ENCODE measurements around the gene ATXN7L1.
"Not testable (repeated sequence)": the region's sequence is repeated elsewhere in the genome, so short reads cannot be mapped to it uniquely, and the experiment has no call there.

ATXN7L1 gene

GRCh38 chr7:105602325-105603305 is 273.8 kb downstream of the ATXN7L1 start:
- Histone ChIP-seq H3K9ac (ENCODE audit: low read depth, low read length) (no peak overlapping the region), H3K27ac (ENCODE audit: low read length) (no peak overlapping the region), H3K4me3 (ENCODE audit: low read length) (no peak overlapping the region), H3K27me3 (ENCODE audit: insufficient read depth, low read length) (no peaks in the 10 kb centered on the region), H3K36me3 (ENCODE audit: insufficient read depth, low read depth, low read length) (peaks cover 10% of the 10 kb centered on the region; the same call in 1 of the 2 replicates), H3K4me1 (ENCODE audit: insufficient read depth, low read length) (peaks cover 6% of the 10 kb centered on the region; the same call in 1 of the 2 replicates), H3K9me3 (ENCODE audit: insufficient read depth, low read depth, low read length) (no peaks in the 10 kb centered on the region)

- no peaks in the 10 kb centered on the region for H3K9me3 ChIP-seq (ENCODE audit: insufficient read depth, low read depth, low read length)
- H3K4me1 ChIP-seq (ENCODE audit: insufficient read depth, low read length) = peaks cover 12% of the 10 kb centered on the region; the same call in 1 of the 2 replicates
- no peak overlapping the region for H3K27ac ChIP-seq (ENCODE audit: low read length)
- no peaks in the 10 kb centered on the region for H3K27me3 ChIP-seq (ENCODE audit: insufficient read depth, low read length)
- no peaks in the 10 kb centered on the region for H3K36me3 ChIP-seq (ENCODE audit: insufficient read depth, low read depth, low read length)
- H3K9ac ChIP-seq (ENCODE audit: low read depth, low read length) = no peak overlapping the region; the same call in 1 of the 2 replicates
- no peak overlapping the region for H3K4me3 ChIP-seq (ENCODE audit: low read length)
Measured at GRCh38 chr7:105600720-105601550, 275.5 kb downstream of the ATXN7L1 start.

GRCh38 chr7:105599551-105599950 is 276.8 kb downstream of the ATXN7L1 start:
- H3K36me3 ChIP-seq (ENCODE audit: insufficient read depth, low read depth, low read length) = no peaks in the 10 kb centered on the region
- H3K27me3 ChIP-seq (ENCODE audit: insufficient read depth, low read length) = no peaks in the 10 kb centered on the region
- no peak overlapping the region for H3K4me3 ChIP-seq (ENCODE audit: low read length)
- no peak overlapping the region for H3K27ac ChIP-seq (ENCODE audit: low read length)
- H3K9me3 ChIP-seq (ENCODE audit: insufficient read depth, low read depth, low read length) = no peaks in the 10 kb centered on the region
- peaks cover 12% of the 10 kb centered on the region; the same call in 1 of the 2 replicates for H3K4me1 ChIP-seq (ENCODE audit: insufficient read depth, low read length)
- no peak overlapping the region for H3K9ac ChIP-seq (ENCODE audit: low read depth, low read length)

GRCh38 chr7:105599080-105599479 is 277.3 kb downstream of the ATXN7L1 start:
- not testable (repeated sequence) for H3K36me3 ChIP-seq (ENCODE audit: insufficient read depth, low read depth, low read length); H3K9me3 ChIP-seq (ENCODE audit: insufficient read depth, low read depth, low read length); H3K27ac ChIP-seq (ENCODE audit: low read length); H3K27me3 ChIP-seq (ENCODE audit: insufficient read depth, low read length); H3K9ac ChIP-seq (ENCODE audit: low read depth, low read length); H3K4me3 ChIP-seq (ENCODE audit: low read length)
- H3K4me1 ChIP-seq (ENCODE audit: insufficient read depth, low read length) = peaks cover 12% of the 10 kb centered on the region; the same call in 1 of the 2 replicates

GRCh38 chr7:105596866-105597265 is 279.5 kb downstream of the ATXN7L1 start:
- Histone ChIP-seq H3K27ac (ENCODE audit: low read length) (no peak overlapping the region), H3K27me3 (ENCODE audit: insufficient read depth, low read length) (no peaks in the 10 kb centered on the region), H3K9me3 (ENCODE audit: insufficient read depth, low read depth, low read length) (no peaks in the 10 kb centered on the region), H3K4me1 (ENCODE audit: insufficient read depth, low read length) (peaks cover 12% of the 10 kb centered on the region; the same call in 1 of the 2 replicates), H3K9ac (ENCODE audit: low read depth, low read length) (no peak overlapping the region), H3K4me3 (ENCODE audit: low read length) (peak overlapping the region; percentile 0; the same call in 1 of the 2 replicates), H3K36me3 (ENCODE audit: insufficient read depth, low read depth, low read length) (no peaks in the 10 kb centered on the region)

- H3K9ac ChIP-seq (ENCODE audit: low read depth, low read length) = no peak overlapping the region
- H3K27ac ChIP-seq (ENCODE audit: low read length) = no peak overlapping the region
- H3K4me3 ChIP-seq (ENCODE audit: low read length) = no peak overlapping the region
- no peaks in the 10 kb centered on the region for H3K27me3 ChIP-seq (ENCODE audit: insufficient read depth, low read length)
- no peaks in the 10 kb centered on the region for H3K36me3 ChIP-seq (ENCODE audit: insufficient read depth, low read depth, low read length)
- peaks cover 6% of the 10 kb centered on the region; the same call in 1 of the 2 replicates for H3K4me1 ChIP-seq (ENCODE audit: insufficient read depth, low read length)
- no peaks in the 10 kb centered on the region for H3K9me3 ChIP-seq (ENCODE audit: insufficient read depth, low read depth, low read length)
Measured at GRCh38 chr7:105594034-105594433, 282.4 kb downstream of the ATXN7L1 start.

- no peaks in the 10 kb centered on the region for H3K36me3 ChIP-seq (ENCODE audit: insufficient read depth, low read depth, low read length)
Measured at GRCh38 chr7:105591522-105591921, 284.9 kb downstream of the ATXN7L1 start.

GRCh38 chr7:105590793-105591192 is 285.6 kb downstream of the ATXN7L1 start:
- H3K36me3 ChIP-seq (ENCODE audit: insufficient read depth, low read depth, low read length) = no peaks in the 10 kb centered on the region
- H3K27me3 ChIP-seq (ENCODE audit: insufficient read depth, low read length) = no peaks in the 10 kb centered on the region
- H3K27ac ChIP-seq (ENCODE audit: low read length) = no peak overlapping the region
- H3K9ac ChIP-seq (ENCODE audit: low read depth, low read length) = no peak overlapping the region
- no peak overlapping the region for H3K4me3 ChIP-seq (ENCODE audit: low read length)
- no peaks in the 10 kb centered on the region for H3K9me3 ChIP-seq (ENCODE audit: insufficient read depth, low read depth, low read length)
- H3K4me1 ChIP-seq (ENCODE audit: insufficient read depth, low read length) = no peaks in the 10 kb centered on the region; the same call in 1 of the 2 replicates

More at GRCh38 chr7:105591522-105591921, 284.9 kb downstream of the ATXN7L1 start:
- H3K9ac ChIP-seq (ENCODE audit: low read depth, low read length) = no peak overlapping the region
- H3K4me3 ChIP-seq (ENCODE audit: low read length) = no peak overlapping the region
- peaks cover 2% of the 10 kb centered on the region; the same call in 1 of the 2 replicates for H3K4me1 ChIP-seq (ENCODE audit: insufficient read depth, low read length)
- H3K27ac ChIP-seq (ENCODE audit: low read length) = no peak overlapping the region
- H3K9me3 ChIP-seq (ENCODE audit: insufficient read depth, low read depth, low read length) = no peaks in the 10 kb centered on the region
- no peaks in the 10 kb centered on the region for H3K27me3 ChIP-seq (ENCODE audit: insufficient read depth, low read length)

GRCh38 chr7:105589356-105590077 is 286.9 kb downstream of the ATXN7L1 start:
- no peaks in the 10 kb centered on the region for H3K9me3 ChIP-seq (ENCODE audit: insufficient read depth, low read depth, low read length)
- H3K9ac ChIP-seq (ENCODE audit: low read depth, low read length) = no peak overlapping the region
- no peaks in the 10 kb centered on the region for H3K27me3 ChIP-seq (ENCODE audit: insufficient read depth, low read length)
- no peaks in the 10 kb centered on the region for H3K36me3 ChIP-seq (ENCODE audit: insufficient read depth, low read depth, low read length)
- H3K27ac ChIP-seq (ENCODE audit: low read length) = no peak overlapping the region
- H3K4me1 ChIP-seq (ENCODE audit: insufficient read depth, low read length) = no peaks in the 10 kb centered on the region; the same call in 1 of the 2 replicates
- H3K4me3 ChIP-seq (ENCODE audit: low read length) = no peak overlapping the region

- no peaks in the 10 kb centered on the region for H3K36me3 ChIP-seq (ENCODE audit: insufficient read depth, low read depth, low read length)
- H3K9ac ChIP-seq (ENCODE audit: low read depth, low read length) = no peak overlapping the region
- H3K9me3 ChIP-seq (ENCODE audit: insufficient read depth, low read depth, low read length) = no peaks in the 10 kb centered on the region
- H3K4me1 ChIP-seq (ENCODE audit: insufficient read depth, low read length) = no peaks in the 10 kb centered on the region
- no peaks in the 10 kb centered on the region for H3K27me3 ChIP-seq (ENCODE audit: insufficient read depth, low read length)
- H3K27ac ChIP-seq (ENCODE audit: low read length) = no peak overlapping the region
- H3K4me3 ChIP-seq (ENCODE audit: low read length) = no peak overlapping the region
Measured at GRCh38 chr7:105587909-105588635, 288.3 kb downstream of the ATXN7L1 start.
